GM19452 (cell line): ENCODE data around the gene C10orf143.

ENCODE experiments used
- ATAC-seq: cut with Tn5 transposase; IDR thresholded peaks from one replicate; pipeline ENCODE4 v1.9.1; 2021; ENCODE audit not compliant: unreplicated experiment

Gene C10orf143

GRCh38 chr10:130054021-130054420 is 56.6 kb downstream of the C10orf143 start:
- ATAC-seq = no peak

DNA sequence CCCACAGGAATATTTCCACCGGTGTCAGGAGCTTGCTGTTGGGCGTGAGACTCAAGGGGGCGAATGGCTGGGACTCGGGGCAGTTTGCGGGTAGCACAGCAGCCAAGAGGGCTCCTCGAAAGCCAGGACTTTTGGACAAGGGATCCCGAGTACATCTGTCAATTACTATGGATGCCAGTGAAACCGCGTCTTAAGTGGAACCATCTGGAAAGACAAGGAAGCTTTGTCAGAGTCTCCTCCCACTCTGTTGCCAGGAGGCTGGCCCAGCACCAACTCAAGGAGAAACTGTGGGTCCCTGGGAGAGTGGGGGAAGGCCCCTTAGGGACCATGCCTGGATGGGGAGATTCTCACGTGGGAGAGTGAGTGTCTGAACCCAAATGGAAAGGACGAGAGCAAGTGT is 57.1 kb downstream of the C10orf143 start:
- no peak for ATAC-seq

GRCh38 chr10:130052193-130052592 is 58.4 kb downstream of the C10orf143 start:
- ATAC-seq = no peak

DNA sequence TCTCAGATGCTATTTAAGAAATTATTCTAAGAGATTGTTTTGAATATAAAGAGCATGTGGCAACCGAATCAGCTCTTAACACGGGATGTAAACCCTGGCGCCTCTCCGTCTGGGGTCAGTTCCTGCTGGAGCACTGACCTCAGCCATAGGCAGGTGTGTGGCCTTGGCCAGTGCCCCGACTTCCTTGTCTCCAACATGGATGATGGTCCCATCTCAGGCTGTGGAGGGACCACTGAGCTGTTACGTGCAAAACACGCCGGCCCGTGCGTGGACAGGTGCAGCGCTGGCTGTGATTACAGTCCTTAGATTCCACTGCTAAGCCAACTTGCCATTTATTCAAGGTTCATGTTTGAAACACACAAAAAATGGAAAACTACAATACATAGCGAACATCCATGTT is 59.9 kb downstream of the C10orf143 start:
- ATAC-seq = no peak

DNA sequence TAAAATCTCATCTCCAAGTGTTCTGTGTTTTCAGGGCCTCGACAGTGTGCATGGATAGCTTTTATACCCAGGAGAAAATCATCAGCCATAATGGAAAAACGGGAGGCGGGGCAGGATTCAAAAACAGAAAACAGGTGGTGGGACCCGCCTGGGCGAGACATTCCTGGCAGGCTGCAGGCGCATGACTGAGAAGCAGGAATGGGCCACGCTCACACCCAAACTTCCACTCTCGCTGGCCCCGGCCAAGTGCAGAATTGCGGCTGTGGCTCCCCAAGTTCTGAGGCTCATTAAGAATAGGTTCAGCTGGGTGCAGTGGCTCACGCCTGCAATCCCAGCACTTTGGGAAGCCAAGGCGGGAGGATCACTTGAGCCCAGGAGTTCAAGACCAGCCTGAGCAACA is 60.6 kb downstream of the C10orf143 start:
- no peak for ATAC-seq

- no peak for ATAC-seq
Measured at GRCh38 chr10:130049244-130049643, 61.4 kb downstream of the C10orf143 start.

DNA sequence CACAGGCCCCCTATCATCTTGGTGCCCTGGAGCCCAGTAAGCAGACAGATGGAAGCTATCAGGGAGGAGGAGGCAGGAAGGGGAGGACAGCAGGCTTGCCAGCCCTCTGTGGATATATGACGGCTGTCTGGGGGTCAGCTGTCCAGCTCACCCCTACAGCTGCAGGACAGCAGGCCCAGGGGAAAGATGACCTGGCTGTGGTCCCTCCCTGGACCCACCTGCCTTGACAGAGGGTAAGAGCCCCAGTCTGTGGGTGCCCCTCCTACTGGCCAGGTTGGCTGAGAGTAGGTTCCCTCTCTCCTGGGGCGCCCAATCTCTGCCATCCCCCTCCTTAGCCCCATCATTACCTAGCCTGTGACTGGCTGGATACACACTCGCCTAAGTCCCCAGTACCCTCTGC is 62.5 kb downstream of the C10orf143 start:
- no peak for ATAC-seq

DNA sequence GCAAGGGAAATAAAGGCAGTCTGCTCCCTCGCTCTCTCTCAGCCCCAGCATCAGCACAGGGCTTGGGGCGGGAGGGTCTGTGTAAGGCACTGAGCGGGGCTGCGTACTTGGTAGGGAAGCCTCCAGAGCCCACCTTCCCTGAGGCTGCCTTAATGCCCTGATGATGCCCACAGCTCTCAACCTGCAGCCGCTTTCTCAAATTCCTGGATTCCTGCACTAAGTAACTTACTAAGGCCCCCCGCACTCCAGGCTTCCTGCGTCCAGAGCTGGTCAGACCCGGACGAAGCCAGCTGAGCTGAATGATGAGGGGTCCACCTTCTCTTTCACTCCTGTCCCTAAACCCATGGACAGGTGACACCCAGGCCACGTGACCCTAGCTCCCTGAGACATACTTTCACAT is 63.3 kb downstream of the C10orf143 start:
- no peak for ATAC-seq

DNA sequence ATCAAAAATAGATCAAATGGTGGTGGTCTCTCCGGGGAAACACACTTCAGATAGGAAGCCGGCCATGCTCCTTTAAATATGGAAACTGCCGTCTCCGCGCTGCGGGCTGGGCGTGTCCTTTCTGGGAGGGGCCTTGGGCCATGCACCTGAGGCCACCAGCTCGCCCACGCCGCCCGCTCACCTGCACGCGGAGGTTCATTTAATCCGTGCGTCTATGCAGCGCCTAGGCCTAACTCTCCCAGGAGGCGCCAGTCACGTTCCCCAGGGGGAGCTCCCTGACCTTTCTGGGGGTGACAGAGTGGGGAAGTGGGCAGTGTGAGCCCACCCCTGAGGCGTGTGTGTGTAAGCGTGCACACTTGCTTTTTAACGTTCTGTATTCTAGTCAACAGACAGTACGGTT is 64.0 kb downstream of the C10orf143 start:
- ATAC-seq = no peak

GRCh38 chr10:130045801-130046321 is 64.8 kb downstream of the C10orf143 start:
- no peak for ATAC-seq

GRCh38 chr10:130045091-130045652 is 65.5 kb downstream of the C10orf143 start:
- ATAC-seq = no peak

DNA sequence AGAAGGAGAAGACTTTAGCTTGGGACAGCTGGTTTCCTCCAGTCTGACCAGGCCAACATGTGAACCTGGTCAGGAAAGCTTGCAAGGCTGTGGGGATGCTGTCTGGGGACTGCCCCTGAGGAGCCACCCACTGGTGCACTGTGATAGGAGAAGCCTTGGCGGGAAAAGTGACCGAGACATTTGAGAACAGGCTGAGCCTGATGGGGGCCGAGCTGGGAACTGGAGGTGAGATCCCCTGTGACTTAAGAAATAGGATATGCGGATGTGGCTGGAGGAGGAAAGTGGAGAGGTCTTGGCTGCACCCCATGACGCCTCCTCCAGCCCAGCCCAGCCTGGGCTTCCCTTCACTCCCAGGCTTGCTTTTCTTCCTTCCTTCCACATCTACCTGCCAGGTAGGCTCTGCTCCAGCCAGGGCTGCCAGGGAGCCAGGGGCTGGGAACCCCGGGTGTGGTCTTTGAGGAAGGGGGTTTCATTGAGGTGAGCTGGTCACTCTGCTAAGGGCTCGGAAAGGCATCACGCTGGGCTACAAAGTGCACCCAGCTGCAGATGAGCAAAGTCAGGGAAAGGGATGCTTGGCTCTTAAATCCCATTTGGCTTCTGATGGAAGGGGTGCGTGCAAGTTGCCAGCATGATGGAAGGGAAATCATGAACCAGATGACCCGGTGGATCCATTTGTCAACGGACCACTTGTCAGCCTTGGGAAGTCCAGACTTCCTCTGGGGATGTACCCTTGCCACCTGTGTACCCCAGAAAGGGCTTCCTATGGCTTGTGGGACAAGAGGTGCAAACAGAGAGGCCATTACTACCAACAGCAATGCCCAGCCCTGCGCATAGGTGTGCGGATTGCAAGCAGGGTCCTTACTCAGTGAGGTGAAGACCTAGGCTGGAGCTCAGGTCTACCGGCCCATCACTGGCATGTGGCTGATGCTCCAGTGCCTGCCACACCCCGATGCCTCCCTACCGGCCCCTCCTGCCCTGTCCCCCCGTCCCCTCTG is 66.3 kb downstream of the C10orf143 start:
- ATAC-seq = no peak

DNA sequence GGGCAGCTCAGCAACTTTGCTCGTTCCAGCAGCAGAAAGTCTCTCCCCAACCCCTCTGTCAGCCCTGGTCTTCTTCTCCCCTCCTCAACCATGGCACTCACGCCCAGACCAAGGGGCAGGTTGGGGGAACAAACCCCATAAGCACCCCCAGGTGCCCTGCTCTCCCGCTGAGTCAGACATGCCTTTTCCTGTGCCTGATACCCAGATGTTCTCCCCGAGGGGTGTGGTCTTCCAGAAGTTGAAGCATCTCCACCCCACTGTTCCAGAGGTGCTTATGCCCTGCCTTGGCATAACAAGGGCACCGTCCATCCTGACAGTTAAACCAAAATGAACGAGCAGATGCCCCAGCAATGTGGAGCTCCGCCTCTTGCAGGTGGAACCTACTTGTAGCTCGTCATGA is 67.1 kb downstream of the C10orf143 start:
- no peak for ATAC-seq

- ATAC-seq = no peak
Measured at GRCh38 chr10:130042381-130042780, 68.2 kb downstream of the C10orf143 start.

DNA sequence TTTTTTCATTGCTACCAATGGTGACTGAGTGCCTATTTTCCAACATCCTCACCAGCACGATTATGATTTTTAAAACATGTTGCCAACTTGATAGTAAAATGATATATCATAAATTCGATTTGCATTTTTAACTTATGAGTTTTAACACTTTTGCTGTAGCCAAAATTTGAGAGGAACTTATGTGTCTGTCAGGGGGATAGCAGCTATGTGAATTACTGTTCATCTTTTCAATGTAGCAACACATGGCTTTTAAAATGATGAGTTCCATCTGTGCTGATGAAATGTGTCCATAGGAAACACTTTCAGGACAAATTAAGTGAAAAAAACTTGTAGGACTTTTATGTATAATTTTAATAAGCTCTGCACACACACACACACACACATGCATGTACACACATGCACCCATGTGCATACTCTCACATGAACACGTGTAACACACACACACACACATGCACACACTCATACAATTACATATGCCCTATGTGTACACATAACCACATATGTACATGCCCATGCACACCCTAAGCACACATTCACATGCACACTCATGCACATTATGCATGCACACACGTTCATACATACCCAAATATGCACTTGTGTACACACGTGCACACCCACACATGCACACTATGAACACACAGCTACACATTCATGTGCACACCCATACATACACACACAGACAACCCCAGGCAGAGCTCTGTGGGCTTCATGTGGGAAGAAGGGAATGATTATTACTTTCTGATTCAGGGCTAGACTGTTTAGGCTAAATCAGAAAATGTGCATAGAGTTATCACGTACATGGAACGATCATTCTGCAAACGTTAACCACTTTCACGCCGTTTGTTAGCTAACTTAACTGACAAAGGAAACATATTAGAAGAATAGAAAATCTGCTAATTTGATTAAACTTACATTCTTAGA is 68.9 kb downstream of the C10orf143 start:
- no peak for ATAC-seq

GRCh38 chr10:130040817-130041330 is 69.8 kb downstream of the C10orf143 start:
- ATAC-seq = no peak

GRCh38 chr10:130040351-130040750 is 70.3 kb downstream of the C10orf143 start:
- ATAC-seq = no peak

DNA sequence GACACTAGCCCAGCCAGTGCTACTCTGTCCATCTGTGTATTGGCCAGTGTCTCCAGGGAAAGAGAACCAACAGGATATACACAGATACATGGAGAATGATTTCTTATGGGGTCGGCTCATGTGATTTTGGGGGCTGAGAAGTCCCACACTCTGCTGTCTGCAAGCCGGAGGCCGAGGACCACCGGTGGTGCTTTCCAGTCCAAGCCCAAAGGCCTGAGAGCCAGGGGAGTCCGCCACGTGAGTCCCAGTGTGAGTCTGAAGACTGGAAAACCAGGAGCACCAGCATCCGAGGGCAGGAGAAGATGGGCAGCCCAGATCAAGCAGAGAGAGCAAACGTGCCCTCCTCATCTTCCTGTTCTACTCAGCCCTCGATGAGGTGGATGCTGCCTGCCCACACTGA is 71.5 kb downstream of the C10orf143 start:
- ATAC-seq = no peak

GRCh38 chr10:130038611-130039109 is 72.0 kb downstream of the C10orf143 start:
- ATAC-seq = no peak

DNA sequence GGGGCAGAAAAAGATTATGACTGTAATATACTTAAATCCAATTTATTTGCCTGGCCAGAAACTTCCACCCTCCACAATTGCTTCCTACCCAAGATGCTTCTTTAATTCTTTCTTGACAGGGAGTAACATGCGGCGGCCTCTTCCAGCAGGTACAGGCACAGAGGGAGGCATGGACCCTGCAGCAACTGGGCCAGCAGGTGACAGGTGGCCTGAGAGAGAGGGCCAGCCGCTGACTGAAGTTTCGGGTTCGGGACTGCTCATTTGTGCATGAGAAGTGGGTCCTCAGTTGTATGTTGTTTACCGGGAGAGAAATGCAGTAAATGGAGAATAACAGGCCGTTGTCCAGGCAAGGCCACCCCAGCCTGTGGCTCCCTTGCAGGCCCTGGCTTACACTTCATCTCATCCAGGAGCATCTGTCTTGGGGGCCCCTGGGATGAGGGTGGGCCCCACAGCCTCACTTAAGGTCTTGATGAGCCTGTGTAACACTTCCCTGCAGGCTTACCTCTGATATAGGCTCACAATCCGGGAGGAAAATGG is 72.5 kb downstream of the C10orf143 start:
- ATAC-seq = no peak
